HepG2 (cell line): ENCODE results near the gene CISTR. TPM values are rescaled to one million over a fixed set of nuclear protein-coding genes. Genes with fewer than 3 reads are reported as not detected.

Experiments
- ATAC-seq: fragments of 200-7000 bp; cut with Tn5 transposase; 3 replicates; pipeline ENCODE4 v1.9.1; 2020; ENCODE audit warnings: mild to moderate bottlenecking, moderate library complexity
- BruUV-seq: library from RNA; stranded (reverse); fragments of 400-500 nt; replicated peaks from 2 replicates; lab custom pipeline; 2021; lab: Mats Ljungman, UMichigan
- CTCF ChIA-PET: fragments of 300-600 bp; formaldehyde crosslinking; extraction: SDS; loops from one replicate; lab custom pipeline; 2021; ENCODE audit warnings: low total read pairs, inconsistent platforms, low intra/inter-chr PET ratio; lab: Yijun Ruan, JAX
- POLR2A ChIA-PET: fragments of 350-600 bp; sonication (Branson Sonifier 250); formaldehyde crosslinking; loops from one replicate; lab custom pipeline; 2020; ENCODE audit warnings: antibody characterized with exemption, inconsistent platforms; lab: Yijun Ruan, JAX
- DNase-seq: peaks from one replicate; pipeline ENCODE4 v3.0.0-alpha.2; 2015; ENCODE audit warnings: low spot score
- FAIRE-seq: peaks from 3 replicates; lab custom pipeline; 2011; peaks lifted over from hg19 to GRCh38; lab: Jason Lieb, UNC
- H2AFZ ChIP-seq: one replicate; pipeline ENCODE4 v1.6.1; 2011; ENCODE audit warnings: low read length, inconsistent platforms
- H3K27ac ChIP-seq: fragments of 300-600 bp; 3 replicates; pipeline ENCODE4 v1.8.0; 2011; ENCODE audit warnings: mixed run types, mild to moderate bottlenecking, mixed read lengths, low read length, inconsistent platforms; ENCODE audit not compliant: insufficient read depth; ENCODE audit errors: extremely low read length
- H3K27me3 ChIP-seq, 2 experiments: fragments of 200-600 bp in 1 of 2; 2 replicates in 1 of 2; 3 replicates in 1 of 2; pipeline versions ENCODE4 v1.6.0 to v1.8.0; 2011; ENCODE audit warnings: low read length in 2 of 2, mild to moderate bottlenecking in 2 of 2, moderate library complexity in 2 of 2, inconsistent platforms in 1 of 2; ENCODE audit not compliant: insufficient read depth in 2 of 2, control insufficient read depth in 1 of 2
- H3K36me3 ChIP-seq, 2 experiments: fragments of 200-600 bp in 1 of 2; replicated peaks in 1 of 2; 2 replicates in 1 of 2; 3 replicates in 1 of 2; pipeline versions ENCODE4 v1.5.1 to v1.8.0; 2011; ENCODE audit warnings: low read length in 2 of 2, inconsistent platforms in 1 of 2; ENCODE audit not compliant: insufficient read depth in 2 of 2, control insufficient read depth in 1 of 2
- H3K4me1 ChIP-seq: 2 replicates; pipeline ENCODE4 v1.5.1; 2012; ENCODE audit warnings: low read length, inconsistent platforms; ENCODE audit not compliant: insufficient read depth
- H3K4me2 ChIP-seq: 2 replicates; pipeline ENCODE4 v1.6.0; 2011; ENCODE audit warnings: low read depth, low read length, inconsistent platforms
- H3K4me3 ChIP-seq, 3 experiments: fragments of 200-600 bp in 1 of 3; sonication (generic), shearing (Covaris generic) in 1 of 3; replicated peaks in 1 of 3; 2 replicates each; pipeline ENCODE4 v1.5.1; 2011 to 2016; ENCODE audit warnings: low read length in 3 of 3, inconsistent platforms in 2 of 3, low read depth in 2 of 3, mild to moderate bottlenecking in 2 of 3, control low read depth in 1 of 3, mixed read lengths in 1 of 3; ENCODE audit not compliant: insufficient read depth in 1 of 3
- H3K79me2 ChIP-seq: one replicate; pipeline ENCODE4 v1.6.1; 2011; ENCODE audit warnings: low read length, inconsistent platforms; ENCODE audit not compliant: insufficient read depth
- H3K9ac ChIP-seq: 2 replicates; pipeline ENCODE4 v1.6.0; 2011; ENCODE audit warnings: mild to moderate bottlenecking, low read depth, low read length, inconsistent platforms; ENCODE audit not compliant: insufficient read depth
- H3K9me3 ChIP-seq: 2 replicates; pipeline ENCODE4 v1.5.1; 2012; ENCODE audit warnings: mild to moderate bottlenecking, low read length
- H4K20me1 ChIP-seq: 2 replicates; pipeline ENCODE4 v1.6.0; 2011; ENCODE audit warnings: inconsistent platforms, mild to moderate bottlenecking, low read length, moderate library complexity; ENCODE audit not compliant: insufficient read depth
- ARNTL ChIP-seq: sonication (generic); formaldehyde crosslinking; IDR thresholded peaks from 2 replicates; pipeline ENCODE4 v1.4.0; 2020; ENCODE audit warnings: mild to moderate bottlenecking, missing genetic modification reagents
- CHD4 ChIP-seq: fragments of 200-600 bp; sonication (generic); IDR thresholded peaks from 2 replicates; pipeline ENCODE4 v1.7.0; 2017; ENCODE audit warnings: mild to moderate bottlenecking, low read length, borderline replicate concordance
- DNMT3B ChIP-seq: conservative IDR thresholded peaks from 2 replicates; pipeline ENCODE4 v1.6.1; 2016; ENCODE audit warnings: missing biosample characterization, control low read depth
- KIAA2018 ChIP-seq: sonication (generic); formaldehyde crosslinking; IDR thresholded peaks from 2 replicates; pipeline ENCODE4 v1.5.0; 2020; ENCODE audit warnings: mild to moderate bottlenecking, missing genetic modification reagents, borderline replicate concordance
- MAX ChIP-seq: IDR thresholded peaks from 2 replicates; pipeline ENCODE4 v1.6.1; 2012; ENCODE audit warnings: inconsistent platforms
- STAG1 ChIP-seq: sonication (generic); formaldehyde crosslinking; IDR thresholded peaks from 2 replicates; pipeline ENCODE4 v1.4.0; 2020; ENCODE audit warnings: missing genetic modification reagents
- TBL1XR1 ChIP-seq: fragments of 150-350 bp; IDR thresholded peaks from 2 replicates; pipeline ENCODE4 v1.6.1; 2014; ENCODE audit warnings: borderline replicate concordance, low read length; ENCODE audit not compliant: partially characterized antibody
- ZNF276 ChIP-seq: sonication (generic); formaldehyde crosslinking; IDR thresholded peaks from 2 replicates; pipeline ENCODE4 v1.4.0; 2020; ENCODE audit warnings: mild to moderate bottlenecking, low read depth, missing genetic modification reagents
- ZNF281 ChIP-seq: sonication (generic); formaldehyde crosslinking; IDR thresholded peaks from 2 replicates; pipeline ENCODE4 v1.4.0; 2020; ENCODE audit warnings: missing genetic modification reagents, borderline replicate concordance
- WGBS: methylation state at CpG from one replicate; pipeline ENCODE4 v1.1.6; 2017; ENCODE audit warnings: low lambda C conversion rate; 5-methylcytosine and 5-hydroxymethylcytosine counted together
- in situ Hi-C: cut with HindIII; loops from 2 replicates; pipeline ENCODE4 v1.10.0; 2017; ENCODE audit warnings: low pct_unique_long_range_greater_than_20kb; ENCODE audit not compliant: extremely low pct_ligation_motif_present
- intact Hi-C: fragments of 100-400 bp; cut with micrococcal nuclease; formaldehyde crosslinking; loops from one replicate; pipeline ENCODE4 v1.10.0; 2022; ENCODE audit not compliant: unreplicated experiment
- polyA plus RNA-seq, 8 experiments: library from polyadenylated mRNA; depleted of rRNA in 3 of 8; stranded (reverse) in 7 of 8; unstranded in 1 of 8; fragments of >200 nt; fragmentation: Illumina TruSeq in 4 of 8; extraction: Trizol in 4 of 8; gene quantifications; 2 replicates each; pipeline versions ENCODE4 v1.2.1 to v1.2.3, GENCODE V29; 2011 to 2016; ENCODE audit warnings: low read depth in 4 of 8, missing spikeins in 1 of 8, mixed read lengths in 1 of 8; ENCODE audit not compliant: insufficient read depth in 1 of 8
- total RNA-seq, 5 experiments: library from RNA; depleted of rRNA; stranded (reverse); fragments of >200 nt; fragmentation: Illumina TruSeq; extraction: Trizol; gene quantifications; 2 replicates each; pipeline ENCODE4 v1.2.3, GENCODE V29; 2016; ENCODE audit warnings: low read depth in 1 of 5

The CISTR gene
- total and polyA plus RNA-seq, 2 of the 13 experiments (the other 11 are each of a cell fraction or from before 2014, with no cell fraction given): not detected

DNA sequence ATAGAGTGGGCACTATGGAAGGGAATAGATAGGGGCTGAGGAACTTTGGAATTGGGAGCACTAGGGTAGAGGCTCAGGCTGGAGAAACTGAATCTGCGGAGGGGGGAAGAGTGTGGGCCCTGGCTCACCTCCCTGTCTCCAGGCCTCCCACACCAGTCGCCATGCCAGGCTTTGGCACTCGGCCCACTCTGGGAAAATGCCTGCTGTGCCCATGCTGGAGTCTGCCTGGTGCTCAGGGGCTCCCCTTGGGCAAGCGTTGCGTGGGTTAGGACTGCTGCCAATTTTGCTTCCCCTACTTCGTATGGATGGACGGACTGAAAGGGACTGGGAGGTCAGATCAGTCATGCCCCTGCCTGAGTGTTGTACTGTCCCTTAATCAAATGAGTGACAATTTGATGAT is 34.6 kb upstream of the CISTR start (continued):
- TF ChIP-seq ZNF281 (CRISPR knock-in tag) (no peak), MAX (no peak)

GRCh38 chr12:53785161-53785560 is 33.4 kb upstream of the CISTR start:
- DNase-seq (no peak), ATAC-seq (no peak), FAIRE-seq (no peak)
- Histone ChIP-seq H3K4me1 (no peaks in the 10 kb centered on the region), H3K27me3 (peaks cover 0 to 27% of the 10 kb centered on the region in 2 experiments; a peak in 3 of 5 replicates), H3K36me3 (no peaks in the 10 kb centered on the region), H3K4me2 (no peak overlapping the region), H3K9me3 (no peaks in the 10 kb centered on the region), H3K27ac (no peak overlapping the region), H3K79me2 (no peaks in the 10 kb centered on the region), H3K9ac (no peak overlapping the region), H2AFZ (no peak overlapping the region), H4K20me1 (no peaks in the 10 kb centered on the region), H3K4me3 (no peak overlapping the region)
- 23% methylated on average over 2 of the region's 2 CpGs for WGBS
- ChIA-PET CTCF (no interaction called here), POLR2A (no interaction called here)
- BruUV-seq: no TSS peak
- in situ Hi-C loops: loop anchor here (25.0 kb wide), 1 partner anchor 152 kb away; the partner anchor contains the start of gene HOXC13
- intact Hi-C loops: no loop called here
- TF ChIP-seq STAG1 (CRISPR knock-in tag): no peak
- TF ChIP-seq KIAA2018: no peak
- TF ChIP-seq TBL1XR1: no peak
- no peak for TF ChIP-seq ARNTL
- no peak for TF ChIP-seq ZNF276 (CRISPR knock-in tag)
- no peak for TF ChIP-seq DNMT3B (CRISPR knock-in tag)
- TF ChIP-seq CHD4: no peak
